VCaP (cell line): ENCODE measurements around the gene MMAB.
A peak's percentile ranks its signal among the peaks of the same experiment; 100 is the strongest.

ENCODE experiments used
- H3K27ac ChIP-seq: fragments of 450-650 bp; 2 replicates; pipeline ENCODE4 v1.5.1; 2017
- CTCF ChIP-seq: fragments of 450-650 bp; conservative IDR thresholded peaks from 2 replicates; pipeline ENCODE4 v1.5.1; 2017; ENCODE audit warnings: mild to moderate bottlenecking, moderate library complexity

Gene MMAB

GRCh38 chr12:109529691-109530640, 43.3 kb downstream of the MMAB start:
- H3K27ac ChIP-seq, result no peak overlapping the region
- TF ChIP-seq CTCF, result no peak

DNA sequence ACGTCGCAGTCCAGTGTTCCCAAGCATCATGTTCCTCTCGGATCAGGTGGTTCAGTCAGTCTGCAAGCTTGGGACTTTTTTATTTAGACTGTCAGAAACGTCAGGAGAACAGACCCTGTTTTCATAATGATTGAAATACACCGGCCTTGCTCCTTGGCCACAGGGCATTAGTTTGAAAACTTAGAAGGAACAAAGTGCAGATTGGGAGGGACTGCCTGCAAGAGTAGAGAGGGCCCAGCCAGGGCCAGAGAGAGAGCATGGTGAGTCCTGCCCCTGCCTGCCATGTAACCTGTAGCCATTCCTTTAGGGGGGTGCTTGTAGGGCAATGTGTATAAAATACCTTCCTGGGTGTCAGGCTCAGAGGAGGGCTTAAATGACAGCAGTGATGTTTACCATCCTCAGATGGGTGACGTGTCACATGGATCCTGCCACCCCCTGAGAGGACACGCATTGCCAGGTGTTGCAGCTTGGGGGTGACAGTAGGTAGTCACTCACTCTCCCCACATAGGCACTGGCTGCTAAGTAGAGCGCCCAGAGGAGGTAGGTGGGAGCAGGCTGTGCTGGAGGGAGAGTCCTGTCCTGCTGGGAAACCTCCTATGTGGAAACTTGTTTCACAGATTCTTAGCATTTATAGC, 45.7 kb downstream of the MMAB start:
- no peak overlapping the region for H3K27ac ChIP-seq
- no peak for TF ChIP-seq CTCF

DNA sequence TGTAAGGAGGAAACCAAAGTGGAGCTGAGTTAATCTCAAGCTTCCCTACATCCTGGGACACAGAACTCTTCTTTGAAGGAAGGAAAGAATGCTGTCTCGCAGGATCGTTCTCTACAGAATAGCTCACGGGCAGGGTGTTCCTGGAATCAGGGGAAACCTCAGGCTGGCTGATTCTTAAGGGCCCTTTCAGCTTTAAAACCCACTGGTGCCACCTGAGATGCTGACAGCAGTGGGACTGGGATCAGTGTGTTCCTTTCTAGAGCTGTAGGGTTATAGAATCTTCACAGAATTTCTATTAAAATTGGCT, 48.1 kb downstream of the MMAB start:
- no peak overlapping the region for H3K27ac ChIP-seq
- TF ChIP-seq CTCF, result no peak

GRCh38 chr12:109524466-109525278, 48.6 kb downstream of the MMAB start:
- TF ChIP-seq CTCF, result no peak
- no peak overlapping the region for H3K27ac ChIP-seq

- no peak for TF ChIP-seq CTCF
- H3K27ac ChIP-seq, result peak overlapping the region; percentile 47
These were observed 49.8 kb downstream of the MMAB start for GRCh38 chr12:109523504-109523903.

GRCh38 chr12:109523071-109523470, 50.2 kb downstream of the MMAB start:
- TF ChIP-seq CTCF, result no peak

DNA sequence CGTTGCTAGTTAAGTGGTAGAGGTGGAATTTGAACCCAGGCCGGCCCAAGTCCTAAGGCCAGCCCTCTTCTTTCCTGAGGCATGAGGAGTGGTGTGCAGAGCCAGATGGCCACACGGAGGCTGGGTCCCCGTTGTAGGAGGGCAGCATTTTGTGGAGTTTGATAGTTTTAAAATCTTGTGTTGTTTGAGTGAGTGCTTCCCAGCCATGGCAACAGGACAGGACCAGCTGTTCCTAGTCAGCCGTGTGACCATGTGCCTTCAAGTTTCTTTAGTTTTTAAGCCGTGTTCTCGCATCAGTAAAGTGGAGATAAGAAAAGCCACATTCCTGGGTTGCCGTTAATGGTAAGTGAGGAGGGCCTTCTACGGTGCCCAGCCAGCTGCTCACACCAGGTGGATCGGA, 51.5 kb downstream of the MMAB start:
- no peak for TF ChIP-seq CTCF
- no peak overlapping the region for H3K27ac ChIP-seq

More at GRCh38 chr12:109523071-109523470, 50.2 kb downstream of the MMAB start:
- H3K27ac ChIP-seq, result peak overlapping the region; percentile 47
